Measurements from ENCODE around the gene CD55. TPM values are rescaled to one million over a fixed set of nuclear protein-coding genes. Genes with fewer than 3 reads are reported as not detected.
A peak's percentile ranks its signal among the peaks of the same experiment; 100 is the strongest.

Gene CD55, protein sequence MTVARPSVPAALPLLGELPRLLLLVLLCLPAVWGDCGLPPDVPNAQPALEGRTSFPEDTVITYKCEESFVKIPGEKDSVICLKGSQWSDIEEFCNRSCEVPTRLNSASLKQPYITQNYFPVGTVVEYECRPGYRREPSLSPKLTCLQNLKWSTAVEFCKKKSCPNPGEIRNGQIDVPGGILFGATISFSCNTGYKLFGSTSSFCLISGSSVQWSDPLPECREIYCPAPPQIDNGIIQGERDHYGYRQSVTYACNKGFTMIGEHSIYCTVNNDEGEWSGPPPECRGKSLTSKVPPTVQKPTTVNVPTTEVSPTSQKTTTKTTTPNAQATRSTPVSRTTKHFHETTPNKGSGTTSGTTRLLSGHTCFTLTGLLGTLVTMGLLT
- total RNA-seq (2021; fragmentation: NEBNext Ultra II Directional; extraction: Animal tissue kit (Norgen Biotek cat#: 25700)), result 22.8 and 26.8 TPM in 2 replicates
- polyA plus RNA-seq (2011; rRNA removed), result 15.4 and 20.1 TPM in 2 replicates
- 27.0 TPM for polyA plus RNA-seq (2011; cell fraction: cytosol; rRNA removed)
- 18.9 TPM for polyA plus RNA-seq (2011; cell fraction: nucleus; rRNA removed)
- polyA plus RNA-seq (2012, experiment 1 of 2), result 19.9 to 25.9 TPM (median 21.2 TPM) in 4 replicates
- 3.2 TPM for polyA plus RNA-seq (2012, experiment 2 of 2)
- 30.2 TPM for polyA plus RNA-seq (2013, experiment 1 of 2)
- 34.2 TPM for polyA plus RNA-seq (2013, experiment 2 of 2)
- 16.9 and 20.2 TPM in 2 replicates for polyA minus RNA-seq (2011; rRNA and poly(A)+ RNA removed)
- polyA minus RNA-seq (2011; cell fraction: cytosol; rRNA and poly(A)+ RNA removed), result 19.7 TPM
- polyA minus RNA-seq (2011; cell fraction: nucleus; rRNA and poly(A)+ RNA removed), result 41.8 TPM
- long read RNA-seq, experiment 1, partial matches to known transcripts, result 5 of 16 reads
- long read RNA-seq, experiment 1, other reads (novel, unspliced or antisense), result 11 of 16 reads
- long read RNA-seq, experiment 2, partial matches to known transcripts, result 1 of 2 reads
- long read RNA-seq, experiment 2, other reads (novel, unspliced or antisense), result 1 of 2 reads

DNA sequence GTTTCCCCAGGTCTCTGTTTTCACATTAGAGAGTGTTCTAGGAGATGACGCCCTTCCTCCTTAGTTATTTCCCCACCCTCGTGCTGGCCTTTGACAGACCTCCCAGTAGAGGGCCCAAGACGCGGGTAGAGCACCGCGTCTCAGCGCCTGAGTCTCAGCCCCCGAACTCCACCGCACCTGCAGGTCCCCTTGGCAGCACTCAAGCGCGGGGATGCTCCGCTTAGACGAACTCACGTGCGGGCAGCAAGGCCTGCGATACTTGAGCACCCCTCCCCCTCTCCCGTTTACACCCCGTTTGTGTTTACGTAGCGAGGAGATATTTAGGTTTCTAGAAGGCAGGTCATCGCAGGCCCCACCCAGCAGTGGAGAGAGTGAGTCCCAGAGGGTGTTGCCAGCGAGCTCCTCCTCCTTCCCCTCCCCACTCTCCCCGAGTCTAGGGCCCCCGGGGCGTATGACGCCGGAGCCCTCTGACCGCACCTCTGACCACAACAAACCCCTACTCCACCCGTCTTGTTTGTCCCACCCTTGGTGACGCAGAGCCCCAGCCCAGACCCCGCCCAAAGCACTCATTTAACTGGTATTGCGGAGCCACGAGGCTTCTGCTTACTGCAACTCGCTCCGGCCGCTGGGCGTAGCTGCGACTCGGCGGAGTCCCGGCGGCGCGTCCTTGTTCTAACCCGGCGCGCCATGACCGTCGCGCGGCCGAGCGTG lies at the start of gene CD55:
CD55 (plus strand) TSS at position 600 of the 711 bp plus-strand sequence; CDS start at position 688, 88 bp downstream.
- Histone ChIP-seq H3K9me3 (ENCODE audit: insufficient read depth in 2 of 2, low read depth in 1 of 2, low read length in 1 of 2) (no peaks in the 10 kb centered on the region), H3K4ac (replicated peaks; ENCODE audit: insufficient read length, low read depth, low read length) (peak within 1 kb of the TSS; percentile 83), H3K23ac (ENCODE audit: insufficient read length) (no peak within 1 kb of the TSS), H4K91ac (replicated peaks; ENCODE audit: insufficient read length, low read length) (peak within 1 kb of the TSS; percentile 46), H3K14ac (ENCODE audit: insufficient read length) (no peak within 1 kb of the TSS), H3K56ac (replicated peaks; ENCODE audit: insufficient read length, low read depth, low read length) (peak within 1 kb of the TSS; percentile 33), H4K5ac (ENCODE audit: insufficient read length, low read depth, low read length) (peak within 1 kb of the TSS; percentile 1), H3K18ac (ENCODE audit: extremely low read depth, low read length) (peak within 1 kb of the TSS; percentile 79; the same call in 1 of the 2 replicates), H2AFZ (ENCODE audit: low read length) (peak within 1 kb of the TSS; percentile 63), H3K79me2 (ENCODE audit: control insufficient read depth in 1 of 2, insufficient read depth in 2 of 2, low read length in 2 of 2) (peaks cover 0 to 9% of the 10 kb centered on the region in 2 experiments; a peak in 3 of 4 replicates), H4K8ac (ENCODE audit: extremely low read depth, insufficient read depth, low read length) (peak within 1 kb of the TSS; percentile 96), H3K27ac (ENCODE audit: low read depth, low read length) (peak within 1 kb of the TSS; percentile 94), H2BK20ac (ENCODE audit: low read length) (no peak within 1 kb of the TSS), H2BK120ac (replicated peaks; ENCODE audit: low read depth, low read length) (no peak within 1 kb of the TSS), H2BK15ac (ENCODE audit: low read length) (no peak within 1 kb of the TSS), H4K20me1 (replicated peaks in 1 of 2; ENCODE audit: control insufficient read depth in 1 of 2, insufficient read depth in 2 of 2, low read length in 2 of 2) (no peaks in the 10 kb centered on the region), H3K4me1 (replicated peaks in 1 of 4; ENCODE audit: control insufficient read depth in 3 of 4, insufficient read depth in 4 of 4, low read length in 3 of 4) (peaks cover 1 to 7% (median 5%) of the 10 kb centered on the region in 4 experiments; a peak in 3 of 7 replicates), H3K27me3 (replicated peaks in 1 of 4; ENCODE audit: control insufficient read depth in 3 of 4, extremely low read depth in 1 of 4, insufficient read depth in 3 of 4, low read length in 3 of 4) (no peaks in the 10 kb centered on the region), H2AK5ac (ENCODE audit: low read depth, low read length) (no peak within 1 kb of the TSS), H3K23me2 (ENCODE audit: low read depth, low read length) (peaks cover 3% of the 10 kb centered on the region), H2BK12ac (ENCODE audit: low read depth, low read length) (peak within 1 kb of the TSS; percentile 91; the same call in 1 of the 2 replicates), H3K36me3 (ENCODE audit: control insufficient read depth in 2 of 4, insufficient read depth in 4 of 4, low read length in 3 of 4) (peaks cover 3 to 27% (median 6%) of the 10 kb centered on the region in 4 experiments; a peak in 4 of 8 replicates), H3K4me3 (ENCODE audit: extremely low read depth in 1 of 4, insufficient read depth in 2 of 4, low read depth in 3 of 4, low read length in 4 of 4) (peak within 1 kb of the TSS; percentile 60 to 92 (median 84)), H3K79me1 (ENCODE audit: low read depth, low read length) (no peaks in the 10 kb centered on the region), H3K9ac (replicated peaks in 1 of 4; ENCODE audit: extremely low read depth in 1 of 4, low read depth in 3 of 4, low read length in 3 of 4) (peak within 1 kb of the TSS; percentile 89 to 97 (median 91)), H2BK5ac (ENCODE audit: low read depth, low read length) (peak within 1 kb of the TSS; percentile 85; the same call in 1 of the 2 replicates), H3K4me2 (ENCODE audit: insufficient read depth in 1 of 2, low read depth in 2 of 2, low read length in 2 of 2) (peak within 1 kb of the TSS; percentile 86 to 98)
- ChIA-PET CTCF (ENCODE audit: partially characterized antibody) (interaction anchor here (0.6 to 1.5 kb wide), 9 partner anchors 9 to 299 kb away, joined by 3 to 7 read pairs (median 4); no protein-coding TSS in a partner anchor), POLR2A (ENCODE audit: partially characterized antibody) (interaction anchor here (0.6 to 2.1 kb wide), 28 partner anchors 9 to 352 kb away, joined by 3 to 21 read pairs (median 4); partner anchors contain the start of gene CR1)
- FAIRE-seq, result peak; percentile 50
- peak; percentile 90 to 96 for DNase-seq (ENCODE audit: low read depth in 1 of 2, low spot score in 2 of 2)
- WGBS, 2 experiments (ENCODE audit: extremely low coverage in 1 of 2, insufficient coverage in 1 of 2, insufficient read length in 1 of 2, insufficient replicate concordance in 2 of 2, low coverage in 1 of 2, low lambda C conversion rate in 2 of 2, missing lambda C conversion rate in 1 of 2), result 0% methylated on average over 45 of the region's 53 CpGs; no CpG with 5 or more reads in 1 of the 2 experiments
- no peak for TF ChIP-seq SIX5 (IDR thresholded peaks at IDR 0.05; ENCODE audit: low read depth, low read length)
- no peak for TF ChIP-seq CBX8 (IDR thresholded peaks at IDR 0.05; ENCODE audit: borderline replicate concordance, low read depth, low read length)
- peak; percentile 91 for TF ChIP-seq TAF1 (IDR thresholded peaks at IDR 0.05; ENCODE audit: low read depth, low read length)
- TF ChIP-seq SP1 (IDR thresholded peaks at IDR 0.05; ENCODE audit: low read depth, low read length), result no peak; the same call in 1 of the 2 replicates
- TF ChIP-seq NRF1 (IDR thresholded peaks at IDR 0.05; ENCODE audit: low read depth, low read length), result no peak
- TF ChIP-seq CTBP2 (IDR thresholded peaks at IDR 0.05; ENCODE audit: borderline replicate concordance, insufficient read depth, insufficient read length, low read length), result no peak
- TF ChIP-seq SP4 (IDR thresholded peaks at IDR 0.05; ENCODE audit: low read length), result peak; percentile 45; the same call in 1 of the 2 replicates
